ENCODE data around the gene RRP1.

Gene RRP1

GRCh38 chr21:43814215-43815106 lies 25.1 kb downstream of the RRP1 start:
- no peak for DNase-seq (ENCODE audit: low read depth)
- TF ChIP-seq CTCF (conservative IDR thresholded peaks at IDR 0.05; ENCODE audit: control insufficient read depth, insufficient read depth, low read depth, low read length), result no peak
- H3K4me3 ChIP-seq (ENCODE audit: control insufficient read depth, low read depth, low read length), result no peak overlapping the region

- no peak overlapping the region for H3K4me3 ChIP-seq (ENCODE audit: control insufficient read depth, low read depth, low read length)
- DNase-seq (ENCODE audit: low read depth), result no peak
- TF ChIP-seq CTCF (conservative IDR thresholded peaks at IDR 0.05; ENCODE audit: control insufficient read depth, insufficient read depth, low read depth, low read length), result no peak
These were observed 25.8 kb downstream of the RRP1 start for GRCh38 chr21:43815107-43815613.

- TF ChIP-seq CTCF (conservative IDR thresholded peaks at IDR 0.05; ENCODE audit: control insufficient read depth, insufficient read depth, low read depth, low read length), result no peak
- no peak for DNase-seq (ENCODE audit: low read depth)
- H3K4me3 ChIP-seq (ENCODE audit: control insufficient read depth, low read depth, low read length), result no peak overlapping the region
These were observed 26.6 kb downstream of the RRP1 start for GRCh38 chr21:43815991-43816390.

GRCh38 chr21:43816611-43817071 lies 27.3 kb downstream of the RRP1 start:
- H3K4me3 ChIP-seq (ENCODE audit: control insufficient read depth, low read depth, low read length), result no peak overlapping the region
- TF ChIP-seq CTCF (conservative IDR thresholded peaks at IDR 0.05; ENCODE audit: control insufficient read depth, insufficient read depth, low read depth, low read length), result no peak
- no peak for DNase-seq (ENCODE audit: low read depth)

- no peak overlapping the region for H3K4me3 ChIP-seq (ENCODE audit: control insufficient read depth, low read depth, low read length)
- TF ChIP-seq CTCF (conservative IDR thresholded peaks at IDR 0.05; ENCODE audit: control insufficient read depth, insufficient read depth, low read depth, low read length), result no peak
- DNase-seq (ENCODE audit: low read depth), result no peak
These were observed 28.0 kb downstream of the RRP1 start for GRCh38 chr21:43817157-43818086.

- TF ChIP-seq CTCF (conservative IDR thresholded peaks at IDR 0.05; ENCODE audit: control insufficient read depth, insufficient read depth, low read depth, low read length), result no peak
- DNase-seq (ENCODE audit: low read depth), result no peak
- no peak overlapping the region for H3K4me3 ChIP-seq (ENCODE audit: control insufficient read depth, low read depth, low read length)
These were observed 29.3 kb downstream of the RRP1 start for GRCh38 chr21:43818685-43819084.

All from fibroblast of mammary gland (primary cell).